ENCODE data around the gene PDE11A.

The PDE11A gene

GRCh38 chr2:177577075-177577474, 495.5 kb downstream of the PDE11A start:
- no peak overlapping the region for H3K27ac ChIP-seq (ENCODE audit: low read depth in 2 of 2, low read length in 2 of 2)

GRCh38 chr2:177575358-177575757, 497.2 kb downstream of the PDE11A start:
- Histone ChIP-seq H3K4me3 (ENCODE audit: low read length in 2 of 2) (no peak overlapping the region), H3K27me3 (ENCODE audit: control insufficient read depth in 2 of 2, insufficient read depth in 2 of 2, low read length in 2 of 2) (peaks cover 0 to 2% of the 10 kb centered on the region in 2 donors), H3K4me1 (ENCODE audit: control insufficient read depth in 2 of 2, insufficient read depth in 2 of 2, low read length in 2 of 2) (peaks cover 0 to 9% of the 10 kb centered on the region in 2 donors), H3K9me3 (ENCODE audit: control insufficient read depth in 2 of 2, low read length in 2 of 2) (no peaks in the 10 kb centered on the region), H3K27ac (ENCODE audit: low read depth in 2 of 2, low read length in 2 of 2) (no peak overlapping the region), H3K9ac (ENCODE audit: low read depth in 1 of 2, low read length in 2 of 2) (no peak overlapping the region), H3K36me3 (ENCODE audit: control insufficient read depth in 2 of 2, insufficient read depth in 2 of 2, low read length in 2 of 2) (no peaks in the 10 kb centered on the region)

More at GRCh38 chr2:177577075-177577474, 495.5 kb downstream of the PDE11A start:
- H3K9ac ChIP-seq (ENCODE audit: low read depth in 1 of 2, low read length in 2 of 2) = no peak overlapping the region
- H3K4me1 ChIP-seq (ENCODE audit: control insufficient read depth in 2 of 2, insufficient read depth in 2 of 2, low read length in 2 of 2) = peaks cover 0 to 10% of the 10 kb centered on the region in 2 donors
- no peaks in the 10 kb centered on the region for H3K9me3 ChIP-seq (ENCODE audit: control insufficient read depth in 2 of 2, low read length in 2 of 2)
- H3K4me3 ChIP-seq (ENCODE audit: low read length in 2 of 2) = no peak overlapping the region
- H3K27me3 ChIP-seq (ENCODE audit: control insufficient read depth in 2 of 2, insufficient read depth in 2 of 2, low read length in 2 of 2) = peaks cover 0 to 2% of the 10 kb centered on the region in 2 donors
- H3K36me3 ChIP-seq (ENCODE audit: control insufficient read depth in 2 of 2, insufficient read depth in 2 of 2, low read length in 2 of 2) = no peaks in the 10 kb centered on the region

GRCh38 chr2:177574356-177574755, 498.2 kb downstream of the PDE11A start:
- Histone ChIP-seq H3K4me1 (ENCODE audit: control insufficient read depth in 2 of 2, insufficient read depth in 2 of 2, low read length in 2 of 2) (no peaks in the 10 kb centered on the region), H3K4me3 (ENCODE audit: low read length in 2 of 2) (no peak overlapping the region), H3K9ac (ENCODE audit: low read depth in 1 of 2, low read length in 2 of 2) (no peak overlapping the region), H3K36me3 (ENCODE audit: control insufficient read depth in 2 of 2, insufficient read depth in 2 of 2, low read length in 2 of 2) (no peaks in the 10 kb centered on the region), H3K27ac (ENCODE audit: low read depth in 2 of 2, low read length in 2 of 2) (no peak overlapping the region), H3K27me3 (ENCODE audit: control insufficient read depth in 2 of 2, insufficient read depth in 2 of 2, low read length in 2 of 2) (peaks cover 0 to 2% of the 10 kb centered on the region in 2 donors), H3K9me3 (ENCODE audit: control insufficient read depth in 2 of 2, low read length in 2 of 2) (no peaks in the 10 kb centered on the region)

Measured in mucosa of rectum (tissue), 2 donors.